GM12878 (cell line): ENCODE results near the gene IGFBP2. TPM values are rescaled to one million over a fixed set of nuclear protein-coding genes. Genes with fewer than 3 reads are reported as not detected.

Experiments
- KLF5 ChIP-seq: fragments of 450-650 bp; IDR thresholded peaks from 2 replicates; pipeline ENCODE4 v1.6.1; 2014; ENCODE audit warnings: mild to moderate bottlenecking; ENCODE audit not compliant: partially characterized antibody
- NFYA ChIP-seq: IDR thresholded peaks from 2 replicates; pipeline ENCODE4 v1.6.1; 2011; ENCODE audit warnings: low read depth, mild to moderate bottlenecking, low read length, improper control_type of control experiment, borderline replicate concordance
- SKIL ChIP-seq: fragments of 450-650 bp; IDR thresholded peaks from 2 replicates; pipeline ENCODE4 v1.6.1; 2017; ENCODE audit warnings: mild to moderate bottlenecking, low read depth, inconsistent platforms; ENCODE audit not compliant: poor library complexity, severe bottlenecking
- polyA plus RNA-seq, 11 experiments: library from polyadenylated mRNA; depleted of rRNA in 4 of 11; unstranded in 6 of 11; stranded (reverse) in 5 of 11; fragments of >200 nt; fragmentation: Nextera tagmentation in 4 of 11; fragmentation: Illumina TruSeq in 1 of 11; extraction: Ambion mirVana in 4 of 11; extraction: Trizol in 1 of 11; gene quantifications; 1 replicate in 1 of 11; 2 replicates in 10 of 11; pipeline versions ENCODE4 v1.2.1 to v1.2.3, GENCODE V29; 2011 to 2016; ENCODE audit warnings: inconsistent platforms in 2 of 11, missing spikeins in 2 of 11, low read depth in 1 of 11
- total RNA-seq, 4 experiments: library from RNA; depleted of rRNA in 3 of 4; stranded (reverse); fragments of >200 nt in 3 of 4; fragmentation: Illumina TruSeq in 1 of 4; extraction: Trizol in 1 of 4; gene quantifications; 2 replicates each; pipeline versions ENCODE4 v1.2.1 to v1.2.3, GENCODE V29; 2013 to 2021
- TF ChIP-seq, protein P1 (sequence below): fragments of 450-650 bp; formaldehyde crosslinking; IDR thresholded peaks from 2 replicates; pipeline ENCODE4 v1.5.0; 2022; ENCODE audit warnings: mild to moderate bottlenecking, missing genetic modification characterization
- TF ChIP-seq, protein P2 (sequence below): fragments of 450-650 bp; formaldehyde crosslinking; IDR thresholded peaks from 2 replicates; pipeline ENCODE4 v1.4.0; 2022; ENCODE audit warnings: mild to moderate bottlenecking, moderate library complexity

IGFBP2 gene
- total and polyA plus RNA-seq, 10 of the 15 experiments (the other 5 are each of a cell fraction or from before 2014, with no cell fraction given): 0.11 to 1.5 (median 0.38) TPM; not detected in 5

GRCh38 chr2:216621292-216621691 lies 11.9 kb upstream of the IGFBP2 start (continued):
- TF ChIP-seq, protein P1, sequence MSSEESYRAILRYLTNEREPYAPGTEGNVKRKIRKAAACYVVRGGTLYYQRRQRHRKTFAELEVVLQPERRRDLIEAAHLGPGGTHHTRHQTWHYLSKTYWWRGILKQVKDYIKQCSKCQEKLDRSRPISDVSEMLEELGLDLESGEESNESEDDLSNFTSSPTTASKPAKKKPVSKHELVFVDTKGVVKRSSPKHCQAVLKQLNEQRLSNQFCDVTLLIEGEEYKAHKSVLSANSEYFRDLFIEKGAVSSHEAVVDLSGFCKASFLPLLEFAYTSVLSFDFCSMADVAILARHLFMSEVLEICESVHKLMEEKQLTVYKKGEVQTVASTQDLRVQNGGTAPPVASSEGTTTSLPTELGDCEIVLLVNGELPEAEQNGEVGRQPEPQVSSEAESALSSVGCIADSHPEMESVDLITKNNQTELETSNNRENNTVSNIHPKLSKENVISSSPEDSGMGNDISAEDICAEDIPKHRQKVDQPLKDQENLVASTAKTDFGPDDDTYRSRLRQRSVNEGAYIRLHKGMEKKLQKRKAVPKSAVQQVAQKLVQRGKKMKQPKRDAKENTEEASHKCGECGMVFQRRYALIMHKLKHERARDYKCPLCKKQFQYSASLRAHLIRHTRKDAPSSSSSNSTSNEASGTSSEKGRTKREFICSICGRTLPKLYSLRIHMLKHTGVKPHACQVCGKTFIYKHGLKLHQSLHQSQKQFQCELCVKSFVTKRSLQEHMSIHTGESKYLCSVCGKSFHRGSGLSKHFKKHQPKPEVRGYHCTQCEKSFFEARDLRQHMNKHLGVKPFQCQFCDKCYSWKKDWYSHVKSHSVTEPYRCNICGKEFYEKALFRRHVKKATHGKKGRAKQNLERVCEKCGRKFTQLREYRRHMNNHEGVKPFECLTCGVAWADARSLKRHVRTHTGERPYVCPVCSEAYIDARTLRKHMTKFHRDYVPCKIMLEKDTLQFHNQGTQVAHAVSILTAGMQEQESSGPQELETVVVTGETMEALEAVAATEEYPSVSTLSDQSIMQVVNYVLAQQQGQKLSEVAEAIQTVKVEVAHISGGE (CRISPR knock-in tag): no peak
- no peak for TF ChIP-seq NFYA
- TF ChIP-seq SKIL: no peak
- TF ChIP-seq, protein P2, sequence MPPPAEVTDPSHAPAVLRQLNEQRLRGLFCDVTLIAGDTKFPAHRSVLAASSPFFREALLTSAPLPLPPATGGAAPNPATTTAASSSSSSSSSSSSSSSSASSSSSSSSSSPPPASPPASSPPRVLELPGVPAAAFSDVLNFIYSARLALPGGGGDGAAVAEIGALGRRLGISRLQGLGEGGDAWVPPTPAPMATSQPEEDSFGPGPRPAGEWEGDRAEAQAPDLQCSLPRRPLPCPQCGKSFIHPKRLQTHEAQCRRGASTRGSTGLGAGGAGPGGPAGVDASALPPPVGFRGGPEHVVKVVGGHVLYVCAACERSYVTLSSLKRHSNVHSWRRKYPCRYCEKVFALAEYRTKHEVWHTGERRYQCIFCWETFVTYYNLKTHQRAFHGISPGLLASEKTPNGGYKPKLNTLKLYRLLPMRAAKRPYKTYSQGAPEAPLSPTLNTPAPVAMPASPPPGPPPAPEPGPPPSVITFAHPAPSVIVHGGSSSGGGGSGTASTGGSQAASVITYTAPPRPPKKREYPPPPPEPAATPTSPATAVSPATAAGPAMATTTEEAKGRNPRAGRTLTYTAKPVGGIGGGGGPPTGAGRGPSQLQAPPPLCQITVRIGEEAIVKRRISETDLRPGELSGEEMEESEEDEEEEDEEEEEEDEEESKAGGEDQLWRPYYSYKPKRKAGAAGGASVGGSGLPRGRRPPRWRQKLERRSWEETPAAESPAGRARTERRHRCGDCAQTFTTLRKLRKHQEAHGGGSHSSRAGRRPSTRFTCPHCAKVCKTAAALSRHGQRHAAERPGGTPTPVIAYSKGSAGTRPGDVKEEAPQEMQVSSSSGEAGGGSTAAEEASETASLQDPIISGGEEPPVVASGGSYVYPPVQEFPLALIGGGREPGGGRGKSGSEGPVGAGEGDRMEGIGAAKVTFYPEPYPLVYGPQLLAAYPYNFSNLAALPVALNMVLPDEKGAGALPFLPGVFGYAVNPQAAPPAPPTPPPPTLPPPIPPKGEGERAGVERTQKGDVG (CRISPR knock-in tag): no peak
- TF ChIP-seq KLF5: no peak
- TF ChIP-seq, all 136 proteins: peak for 0
